CD1c-positive myeloid dendritic cell (primary cell): Measurements from ENCODE around the gene OR52A1.
"Not testable (repeated sequence)": the region's sequence is repeated elsewhere in the genome, so short reads cannot be mapped to it uniquely, and the experiment has no call there.

Experiments used
- DNase-seq: peaks from one replicate; pipeline ENCODE4 v3.0.0-alpha.2; 2016; ENCODE audit errors: extremely low spot score

Gene OR52A1

DNA sequence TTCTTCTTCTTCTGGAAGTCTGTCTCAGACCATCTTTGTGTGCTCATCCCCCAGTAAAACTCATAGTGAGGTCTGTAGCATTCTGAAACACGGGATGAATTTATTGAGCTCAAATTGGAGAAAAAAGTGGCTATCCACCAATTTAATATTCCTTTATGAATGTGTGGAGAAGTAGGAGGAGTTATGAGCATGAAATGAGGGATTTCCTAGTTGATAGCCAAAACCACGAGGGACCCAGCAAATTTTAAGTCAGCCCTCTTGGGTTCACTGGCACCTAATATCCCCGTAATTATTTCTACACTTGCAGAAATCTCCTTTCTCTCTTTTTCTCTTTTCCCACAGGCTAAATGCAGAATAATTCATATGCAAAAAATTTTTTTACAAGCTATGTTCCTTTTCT is at the start of gene OR52A1:
OR52A1 (minus strand) TSS at position 101 of the 400 bp plus-strand sequence. CDS start 2,388 bp downstream, outside the sequence.
- no peak for DNase-seq

DNA sequence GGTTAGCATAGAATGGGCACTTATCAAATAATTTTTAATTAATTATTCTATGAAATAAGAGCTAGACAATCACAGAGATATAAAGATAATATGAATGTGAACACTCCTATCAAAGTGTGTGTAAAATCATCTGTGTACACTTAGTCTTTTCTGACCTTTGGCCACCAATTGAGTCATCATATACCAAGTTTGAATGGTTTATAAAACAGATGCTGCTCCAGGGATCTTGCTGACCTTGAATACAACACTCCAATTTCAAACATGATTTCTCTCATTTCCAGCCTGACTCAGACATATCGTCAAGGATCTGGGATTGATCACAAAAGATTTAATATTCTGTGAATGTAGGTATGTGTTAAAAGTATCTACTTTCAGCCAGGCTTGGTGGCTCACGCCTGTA is 48.8 kb upstream of the OR52A1 start:
- no peak for DNase-seq

DNA sequence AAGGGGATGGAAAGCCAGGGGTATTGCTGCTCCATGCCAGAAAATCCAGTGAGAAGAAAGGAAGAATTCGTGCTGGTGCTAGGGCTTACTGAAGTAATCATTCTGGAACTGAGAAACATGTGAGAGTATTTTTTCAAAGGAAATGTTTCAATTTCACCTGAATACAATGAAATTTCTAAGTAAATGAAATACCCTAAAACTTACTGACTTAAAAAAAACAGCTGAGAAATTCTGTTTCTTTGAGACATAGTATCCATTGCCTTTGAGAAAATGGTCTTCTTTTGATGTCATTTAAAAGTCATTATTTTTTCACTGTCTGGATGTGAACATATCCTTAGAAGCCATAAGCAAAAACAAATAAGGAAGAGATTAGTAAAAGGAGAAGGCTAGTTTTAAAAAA is 46.0 kb upstream of the OR52A1 start, which contains the start of gene OR51V1:
OR51V1 (minus strand) TSS at position 101 of the 400 bp plus-strand sequence; CDS start at position 101, 0 bp downstream.
- no peak for DNase-seq

DNA sequence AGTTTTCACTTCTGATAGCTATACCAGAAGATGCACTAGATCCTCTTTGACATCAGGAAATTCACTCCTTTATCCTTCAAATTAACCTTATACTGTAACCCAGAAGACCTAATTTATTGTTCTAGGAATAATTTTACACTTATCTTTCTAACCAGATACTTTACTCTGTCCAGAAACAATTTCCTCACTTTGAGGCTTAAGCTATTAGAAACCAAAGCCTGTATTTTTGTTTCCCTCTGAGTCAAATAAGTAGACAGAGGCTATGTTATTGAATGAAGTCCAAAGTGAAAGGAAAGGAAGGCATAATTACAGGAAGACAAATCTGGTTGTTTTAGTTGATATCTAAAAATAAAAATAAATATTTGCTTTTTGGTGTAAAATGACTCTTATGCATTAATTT is 43.7 kb upstream of the OR52A1 start:
- no peak for DNase-seq

DNA sequence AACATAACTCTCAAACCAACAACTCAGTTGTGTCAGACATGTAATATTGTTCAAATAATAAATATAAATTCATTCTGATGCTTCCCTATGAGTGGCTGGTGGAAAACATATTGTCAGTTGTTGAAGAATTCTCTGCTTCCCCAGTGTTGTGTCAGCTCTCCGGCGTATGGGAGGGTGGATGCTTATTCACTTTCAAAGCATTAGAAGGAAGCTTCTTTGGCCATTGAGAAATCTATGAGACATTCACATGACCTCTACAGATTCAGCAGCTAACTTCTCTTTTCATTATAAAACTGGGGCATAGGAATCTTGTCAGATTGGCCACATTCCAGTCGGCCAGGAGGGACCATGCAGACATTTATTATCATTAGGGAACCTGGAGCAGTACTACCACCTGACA is 43.0 kb upstream of the OR52A1 start:
- DNase-seq = peak; percentile 32

DNA sequence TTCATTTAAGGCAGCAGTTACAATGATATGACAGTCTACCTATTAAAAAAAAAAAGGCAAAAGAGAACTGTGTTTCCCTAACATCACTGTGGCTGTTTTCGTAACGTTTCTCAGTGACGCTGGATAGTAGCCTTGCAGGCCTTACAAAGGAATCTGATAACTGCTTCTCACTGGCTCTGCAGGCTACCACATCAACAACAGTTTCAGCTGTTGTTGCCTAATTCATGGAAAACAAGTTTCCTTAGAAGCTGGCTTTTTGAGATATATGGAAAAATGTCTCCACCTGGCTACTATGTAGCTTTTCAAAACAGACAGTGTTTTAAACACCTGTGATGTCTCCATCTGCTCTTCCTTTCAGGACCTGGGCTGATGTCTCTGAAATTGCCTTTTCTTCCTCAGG is 42.2 kb upstream of the OR52A1 start:
- no peak for DNase-seq

DNA sequence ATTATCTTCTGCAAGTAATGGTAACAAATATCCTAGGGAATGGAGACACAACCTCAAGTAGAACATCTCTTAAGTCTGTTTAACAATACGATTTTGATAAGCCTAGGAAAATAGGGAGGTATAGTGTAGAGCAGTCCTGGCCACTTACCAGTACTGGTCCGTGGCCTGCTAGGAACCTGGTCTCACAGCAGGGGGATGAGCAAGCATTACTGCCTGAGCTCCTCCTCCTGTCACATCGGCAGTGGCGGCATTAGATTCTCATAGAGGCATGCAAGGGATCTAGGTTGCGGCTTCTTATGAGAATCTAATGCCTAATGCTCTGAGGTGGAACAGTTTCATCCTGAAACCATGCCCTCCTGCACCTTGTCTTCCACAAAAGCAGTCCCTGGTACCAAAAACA is 41.5 kb upstream of the OR52A1 start:
- DNase-seq = no peak

DNA sequence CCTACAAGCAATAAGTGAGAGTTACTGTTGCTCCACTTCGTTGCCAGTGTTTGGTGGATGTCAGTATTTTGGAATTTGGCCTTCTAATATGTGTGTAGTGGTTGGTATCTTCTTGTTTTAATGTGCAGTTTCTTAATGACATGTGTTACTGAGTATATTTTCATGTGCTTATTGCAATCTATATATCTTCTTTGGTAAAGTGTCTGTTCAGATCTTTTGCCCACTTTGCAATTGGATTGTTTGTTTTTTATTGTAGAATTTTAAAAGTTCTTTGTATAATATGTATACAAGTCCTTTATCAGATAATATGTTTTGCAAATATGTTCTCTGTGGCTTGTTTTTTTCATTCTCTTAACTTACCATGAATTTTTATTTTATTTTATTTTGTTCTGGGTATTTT is 38.2 kb upstream of the OR52A1 start:
- no peak for DNase-seq

DNA sequence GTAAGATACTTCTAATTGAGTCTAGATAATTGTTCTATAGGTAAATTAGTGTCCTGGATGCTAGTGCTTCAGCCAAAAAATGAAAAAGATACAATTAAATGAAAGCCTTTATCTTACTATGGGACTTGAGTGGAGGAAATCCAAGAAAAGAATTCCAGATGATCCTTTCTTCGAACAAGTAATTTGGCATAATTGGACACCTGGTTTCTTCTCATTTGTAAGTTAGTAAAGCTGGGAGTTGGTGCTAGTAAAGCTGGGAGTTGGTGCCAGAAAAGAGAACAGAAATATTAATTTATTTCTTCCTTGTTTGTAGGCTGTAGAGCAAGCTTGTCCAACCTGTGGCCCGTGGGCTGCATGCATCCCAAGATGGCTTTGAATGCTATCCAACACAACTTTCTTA is 33.6 kb upstream of the OR52A1 start:
- DNase-seq = no peak

DNA sequence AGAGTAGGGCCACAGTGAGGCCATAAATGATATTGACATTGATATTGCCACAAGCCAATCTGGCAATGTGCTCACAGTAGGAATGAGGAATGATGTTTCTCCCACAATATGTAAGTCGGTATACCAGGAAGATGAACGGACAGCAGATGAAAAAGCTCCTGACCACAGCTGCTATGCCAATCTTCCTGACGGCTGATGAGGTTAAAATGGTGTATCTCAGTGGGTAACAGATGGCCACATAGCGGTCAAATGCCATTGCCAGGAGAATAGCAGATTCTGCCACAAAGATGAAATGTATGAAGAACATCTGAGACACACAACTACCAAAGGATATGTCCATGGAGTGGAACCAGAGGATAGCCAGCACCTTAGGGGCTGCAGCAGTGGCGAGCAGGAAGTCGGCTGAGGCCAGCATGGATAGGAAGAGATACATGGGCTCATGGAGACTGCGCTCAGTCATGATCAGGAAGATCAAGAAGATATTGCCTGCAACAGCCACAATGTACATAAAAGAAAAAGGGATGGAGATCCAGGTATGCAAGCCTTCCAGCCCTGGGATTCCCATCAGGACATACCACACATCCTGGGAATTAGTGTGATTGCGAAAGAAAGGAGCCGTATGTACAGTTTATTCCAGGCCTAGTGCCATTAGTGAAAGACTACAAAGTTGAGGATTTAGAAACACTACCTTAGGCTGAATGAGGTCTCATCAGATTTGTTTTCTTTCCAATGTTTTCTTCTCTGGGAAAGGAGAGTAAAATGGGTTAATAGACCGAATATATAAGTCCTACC is 23.7 kb upstream of the OR52A1 start:
- DNase-seq = no peak

DNA sequence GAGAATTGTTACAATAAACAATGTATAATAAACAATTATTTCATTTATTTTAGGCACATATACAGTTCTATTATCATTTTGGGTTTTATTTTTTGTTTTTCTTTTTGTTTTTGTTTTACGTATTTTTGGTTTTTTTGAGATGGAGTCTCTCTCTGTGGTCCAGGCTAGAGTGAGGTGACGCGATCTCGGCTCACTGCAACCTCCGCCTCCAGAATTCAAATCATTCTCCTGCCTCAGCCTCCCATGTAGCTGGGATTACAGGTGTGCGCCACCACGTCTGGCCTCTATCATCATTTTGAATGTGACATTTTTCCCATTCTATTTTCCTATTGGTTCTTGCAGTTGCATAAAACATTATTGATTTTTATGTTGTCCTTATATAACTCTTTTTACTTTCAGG is 20.4 kb upstream of the OR52A1 start:
- no peak for DNase-seq

DNA sequence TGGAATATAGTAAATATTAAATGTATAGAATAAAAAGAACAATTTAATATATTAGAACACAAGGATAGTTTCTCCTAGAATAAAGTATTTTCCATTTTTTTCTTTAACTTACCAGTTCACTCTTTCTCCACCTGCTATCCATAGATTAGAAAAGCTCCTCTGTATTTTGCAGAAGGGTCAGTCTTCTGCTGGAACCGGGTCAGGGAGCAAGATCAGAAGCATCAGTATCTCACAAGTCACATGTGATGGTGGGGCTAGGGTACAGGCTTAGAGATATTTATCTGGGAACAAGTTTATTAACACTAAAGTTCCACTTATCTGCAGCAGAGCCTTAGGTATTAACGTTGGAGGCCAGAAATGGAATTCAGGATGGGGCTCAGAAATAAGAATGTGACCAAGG is 17.3 kb upstream of the OR52A1 start:
- no peak for DNase-seq

DNA sequence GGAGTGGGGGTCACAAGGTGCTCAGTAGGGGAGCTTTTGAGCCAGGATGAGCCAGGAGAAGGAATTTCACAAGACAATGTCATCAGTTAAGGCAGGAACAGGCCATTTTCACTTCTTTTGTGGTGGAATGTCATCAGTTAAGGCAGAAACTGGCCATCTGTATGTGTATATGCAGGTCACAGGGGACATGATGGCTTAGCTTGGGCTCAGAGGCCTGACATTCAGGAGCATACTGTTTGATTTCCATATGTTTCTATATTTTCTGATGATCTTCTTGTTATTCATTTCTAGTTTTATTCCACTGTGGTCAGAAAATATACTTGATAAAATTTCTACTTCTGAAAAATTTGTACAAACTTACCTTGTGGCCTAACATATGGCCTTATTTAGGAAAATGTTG is 11.3 kb upstream of the OR52A1 start:
- DNase-seq = not testable (repeated sequence)

DNA sequence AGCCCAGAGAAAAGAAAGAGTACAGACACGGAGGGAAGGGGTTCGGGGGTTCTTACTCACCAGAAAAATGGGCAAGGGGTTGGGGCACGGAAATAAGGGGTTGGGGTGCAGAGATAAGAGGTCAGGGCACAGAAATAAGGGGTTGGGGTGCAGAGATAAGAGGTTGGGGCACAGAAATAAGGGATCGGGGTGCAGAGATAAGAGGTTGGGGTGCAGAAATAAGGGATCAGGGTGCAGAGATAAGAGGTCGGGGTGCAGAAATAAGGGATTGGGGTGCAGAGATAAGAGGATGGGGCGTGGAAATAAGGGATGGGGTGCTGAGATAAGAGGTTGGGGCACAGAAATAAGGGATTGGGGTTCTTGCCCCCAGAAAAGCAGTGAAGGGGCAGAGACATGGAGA is 10.2 kb upstream of the OR52A1 start:
- not testable (repeated sequence) for DNase-seq

DNA sequence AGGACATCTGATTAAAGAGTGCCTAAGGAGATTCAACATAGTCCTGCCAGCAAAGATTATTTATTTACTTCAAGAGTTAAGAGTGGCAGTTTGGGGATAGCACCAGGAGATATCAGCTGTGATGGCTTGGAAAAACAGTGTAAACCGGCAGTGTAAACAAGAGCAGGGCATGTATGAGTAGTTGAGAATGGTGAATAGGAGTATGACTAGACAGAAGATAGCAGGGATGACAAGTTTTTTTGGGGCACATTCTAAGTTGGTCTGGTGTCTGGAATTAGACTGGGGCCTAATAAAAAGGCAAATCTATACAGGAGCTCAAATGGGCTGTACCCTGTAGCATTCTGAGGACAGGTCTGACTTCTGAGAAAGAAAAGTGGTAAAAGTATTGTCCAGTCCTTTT is 6.5 kb upstream of the OR52A1 start:
- not testable (repeated sequence) for DNase-seq

DNA sequence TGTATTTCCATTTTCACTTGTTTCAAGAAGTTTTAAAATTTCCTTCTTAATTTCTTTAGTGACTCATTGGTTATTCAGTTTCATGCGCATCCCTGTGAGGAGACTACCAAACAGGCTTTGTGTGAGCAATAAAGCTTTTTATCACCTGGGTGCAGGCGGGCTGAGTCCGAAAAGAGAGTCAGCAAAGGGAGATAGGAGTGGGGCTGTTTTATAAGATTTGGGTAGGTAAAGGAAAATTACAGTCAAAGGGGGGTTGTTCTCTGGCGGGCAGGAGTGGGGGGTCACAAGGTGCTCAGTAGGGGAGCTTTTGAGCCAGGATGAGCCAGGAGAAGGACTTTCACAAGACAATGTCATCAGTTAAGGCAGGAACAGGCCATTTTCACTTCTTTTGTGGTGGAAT is 5.7 kb upstream of the OR52A1 start:
- not testable (repeated sequence) for DNase-seq

DNA sequence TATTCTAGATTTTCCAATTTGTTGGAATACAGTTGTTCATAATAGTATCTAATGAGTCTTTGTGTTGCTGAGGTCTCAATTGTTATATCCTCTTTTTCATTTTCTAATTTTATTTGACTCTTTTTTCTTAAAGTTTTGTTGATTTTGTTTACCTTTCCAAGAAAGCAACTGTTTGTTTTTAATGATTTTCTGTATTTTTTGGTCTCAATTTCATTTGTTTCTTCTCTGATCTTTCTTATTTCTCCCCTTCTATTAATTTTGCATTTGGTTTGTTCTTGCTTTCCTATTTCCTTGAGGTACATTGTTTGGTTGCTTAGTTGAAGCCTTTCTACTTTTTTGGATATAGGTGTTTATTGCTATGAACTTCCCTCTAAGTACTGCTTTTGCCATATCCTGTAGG is 5.2 kb upstream of the OR52A1 start:
- DNase-seq = no peak

DNA sequence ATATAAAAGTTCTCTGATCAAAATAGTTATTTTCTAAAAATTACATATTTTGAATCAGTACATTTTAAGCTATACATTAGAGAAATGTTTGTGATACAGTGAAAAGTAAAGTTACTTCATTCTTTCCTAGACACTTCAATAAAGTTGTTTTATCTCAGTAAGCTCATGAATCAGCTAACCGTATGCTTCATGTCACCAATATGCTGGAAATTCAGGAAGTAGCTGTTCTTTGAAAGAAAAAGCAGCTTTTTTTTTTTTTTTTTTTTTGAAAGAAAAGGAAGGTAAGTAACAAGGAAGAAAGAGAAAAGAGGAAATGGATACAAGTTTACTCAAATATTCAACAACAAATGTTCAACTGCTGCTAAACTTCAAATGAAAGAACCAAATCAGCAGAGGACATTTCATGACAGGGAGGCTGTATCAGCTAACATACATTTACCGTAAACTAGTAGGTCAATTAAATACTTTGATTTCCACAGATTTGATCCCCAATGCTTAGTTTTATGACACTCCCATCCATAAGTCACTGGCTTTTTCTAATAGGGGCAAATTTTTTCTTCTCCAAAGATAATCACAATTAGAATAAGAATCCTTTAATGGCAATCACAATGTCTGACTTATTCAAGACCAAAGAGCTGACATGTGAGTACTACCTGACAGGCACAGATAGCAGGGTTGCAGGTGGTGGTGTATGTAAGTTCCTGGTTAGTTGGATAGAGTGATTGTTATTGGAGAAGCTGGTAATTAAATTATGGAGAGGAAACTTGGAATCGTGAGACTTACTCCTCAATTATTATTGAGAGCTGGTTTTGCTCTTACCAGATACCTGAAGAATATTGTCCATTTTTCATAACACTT is 754 bp downstream of the OR52A1 start:
- DNase-seq = no peak

DNA sequence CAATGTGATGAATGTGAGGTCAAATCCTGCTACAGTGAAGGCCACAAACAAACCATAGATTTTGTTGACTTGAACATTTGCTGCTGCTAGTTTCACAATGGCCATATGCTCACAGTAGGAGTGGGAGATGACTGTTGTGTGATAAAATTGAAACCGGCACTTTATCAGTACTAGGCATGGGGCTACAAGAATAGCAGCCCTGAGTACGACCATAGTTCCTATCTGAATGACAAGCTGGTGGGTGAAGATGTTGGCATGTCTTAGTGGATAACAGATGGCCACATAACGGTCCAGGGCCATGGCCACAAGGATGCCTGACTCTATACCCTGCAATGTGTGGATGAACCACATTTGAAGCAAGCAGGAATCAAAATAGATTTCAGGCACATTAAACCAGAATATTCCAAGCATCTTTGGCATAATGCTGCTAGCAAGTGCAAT is 2.8 kb downstream of the OR52A1 start:
- no peak for DNase-seq

DNA sequence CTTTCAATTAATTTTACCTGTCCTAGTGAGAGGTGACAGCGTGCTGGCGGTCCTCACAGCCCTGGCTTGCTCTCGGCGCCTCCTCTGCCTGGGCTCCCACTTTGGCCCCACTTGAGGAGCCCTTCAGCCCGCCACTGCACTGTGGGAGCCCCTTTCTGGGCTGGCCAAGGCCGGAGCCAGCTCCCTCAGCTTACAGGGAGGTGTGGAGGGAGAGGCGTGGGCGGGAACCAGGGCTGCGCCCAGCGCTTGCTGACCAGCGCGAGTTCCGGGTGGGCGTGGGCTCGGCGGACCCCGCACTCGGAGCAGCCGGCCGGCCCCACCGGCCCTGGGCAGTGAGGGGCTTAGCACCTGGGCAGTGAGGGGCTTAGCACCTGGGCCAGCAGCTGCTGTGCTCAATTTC is 10.4 kb downstream of the OR52A1 start:
- not testable (repeated sequence) for DNase-seq

DNA sequence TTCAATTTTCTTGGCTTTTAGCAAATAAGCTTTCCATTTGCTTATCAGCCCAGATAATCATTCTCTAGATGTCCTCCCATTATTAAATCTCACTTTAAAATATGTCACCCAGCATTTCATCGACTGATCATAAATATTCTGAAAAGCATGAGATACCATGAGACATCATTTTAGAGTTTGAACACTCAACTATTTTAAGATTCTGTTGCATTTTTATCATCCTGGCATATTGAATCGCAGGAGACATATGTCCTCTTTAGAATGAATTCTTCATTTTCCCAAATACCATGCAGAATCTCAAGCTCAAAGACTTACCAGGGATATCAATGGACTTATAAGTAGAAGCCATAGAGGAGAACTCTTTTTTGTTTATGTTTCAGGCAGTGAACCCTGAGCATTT is 16.6 kb downstream of the OR52A1 start, which contains the start of gene OR52A5:
OR52A5 (minus strand) TSS at position 361 of the 400 bp plus-strand sequence. CDS start 5,714 bp downstream, outside the sequence.
- DNase-seq = no peak

DNA sequence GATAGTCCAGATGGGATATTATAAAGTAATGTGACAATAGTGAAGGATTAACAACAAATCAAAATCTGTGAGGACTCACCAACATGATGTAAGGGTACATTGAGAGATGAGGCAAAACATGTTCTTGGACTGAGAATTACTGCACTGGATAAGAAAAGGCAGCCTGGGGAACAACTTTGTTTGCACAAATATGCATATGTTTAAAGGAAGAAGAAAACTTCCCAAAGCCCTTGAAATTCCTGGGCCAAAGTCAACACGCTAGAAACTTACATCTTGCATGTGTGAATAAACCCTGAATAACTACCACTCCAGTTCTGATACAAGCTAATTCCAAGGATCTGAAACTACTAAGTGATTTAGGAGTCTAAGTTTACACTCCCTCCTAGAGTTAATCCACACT is 17.5 kb downstream of the OR52A1 start:
- no peak for DNase-seq

DNA sequence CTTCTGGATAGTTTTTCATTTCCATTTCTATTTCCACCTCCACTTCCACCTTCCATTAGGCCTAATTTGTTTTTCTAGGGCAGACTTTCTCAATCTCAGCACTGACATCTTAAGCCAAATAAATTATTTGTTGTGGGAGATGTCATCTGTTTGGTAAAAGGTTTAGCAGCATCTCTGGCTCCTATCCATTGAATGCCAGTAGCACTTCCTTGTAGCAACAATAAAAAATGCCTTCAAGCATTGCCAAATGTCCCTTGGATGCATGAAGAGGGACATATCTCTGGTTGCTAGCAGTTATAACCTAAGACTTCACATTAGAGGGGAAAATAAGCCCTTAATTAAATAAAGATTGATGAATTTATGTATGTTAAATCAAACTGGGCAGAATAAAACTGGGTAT is 18.3 kb downstream of the OR52A1 start:
- DNase-seq = no peak
